Endothelial cell (in vitro differentiated cells): ENCODE results near the gene CDX1. TPM values are rescaled to one million over a fixed set of nuclear protein-coding genes. Genes with fewer than 3 reads are reported as not detected.

ENCODE experiments used
- DNase-seq: peaks from one replicate; pipeline ENCODE4 v3.0.0; 2021; ENCODE audit warnings: low spot score
- H3K27ac Mint-ChIP-seq: one replicate; pipeline ENCODE4 v1.8.0; 2021; ENCODE audit warnings: mixed read lengths, inconsistent platforms; ENCODE audit not compliant: unreplicated experiment
- H3K27me3 Mint-ChIP-seq: one replicate; pipeline ENCODE4 v1.8.0; 2021; ENCODE audit warnings: mild to moderate bottlenecking, moderate library complexity, mixed read lengths, inconsistent platforms; ENCODE audit not compliant: unreplicated experiment
- H3K36me3 Mint-ChIP-seq: one replicate; pipeline ENCODE4 v1.8.0; 2021; ENCODE audit warnings: mild to moderate bottlenecking, low read depth, mixed read lengths, inconsistent platforms; ENCODE audit not compliant: unreplicated experiment
- H3K4me1 Mint-ChIP-seq: one replicate; pipeline ENCODE4 v1.8.0; 2021; ENCODE audit warnings: mild to moderate bottlenecking, mixed read lengths, inconsistent platforms; ENCODE audit not compliant: unreplicated experiment
- H3K4me3 Mint-ChIP-seq: one replicate; pipeline ENCODE4 v1.8.0; 2021; ENCODE audit warnings: mild to moderate bottlenecking, mixed read lengths, inconsistent platforms; ENCODE audit not compliant: unreplicated experiment
- H3K9me3 Mint-ChIP-seq: one replicate; pipeline ENCODE4 v1.8.0; 2021; ENCODE audit warnings: mixed read lengths, inconsistent platforms; ENCODE audit not compliant: unreplicated experiment
- CTCF ChIP-seq: fragments of 200-600 bp; sonication (generic); IDR thresholded peaks from one replicate; pipeline ENCODE4 v1.5.0; 2021; ENCODE audit warnings: antibody characterized with exemption; ENCODE audit not compliant: unreplicated experiment
- total RNA-seq: library from RNA; stranded (reverse); fragmentation: NEBNext Ultra II Directional; extraction: Animal tissue kit (Norgen Biotek cat#: 25700); gene quantifications from one replicate; pipeline ENCODE4 v1.2.1, GENCODE V29; 2021; ENCODE audit not compliant: unreplicated experiment

Gene CDX1
- total RNA-seq, 1 donor from 2014 or later = 0.59 TPM

GRCh38 chr5:150215979-150216944 is 49.7 kb downstream of the CDX1 start:
- H3K9me3 Mint-ChIP-seq = no peaks in the 10 kb centered on the region
- peaks cover 13% of the 10 kb centered on the region for H3K4me1 Mint-ChIP-seq
- no peak overlapping the region for H3K27ac Mint-ChIP-seq
- H3K36me3 Mint-ChIP-seq = no peaks in the 10 kb centered on the region
- peaks cover 10% of the 10 kb centered on the region for H3K27me3 Mint-ChIP-seq
- DNase-seq = no peak
- H3K4me3 Mint-ChIP-seq = no peak overlapping the region
- TF ChIP-seq CTCF = no peak

GRCh38 chr5:150217038-150217437 is 50.5 kb downstream of the CDX1 start:
- Mint-ChIP-seq H3K9me3 (no peaks in the 10 kb centered on the region), H3K27me3 (peaks cover 9% of the 10 kb centered on the region), H3K36me3 (no peaks in the 10 kb centered on the region), H3K27ac (no peak overlapping the region), H3K4me3 (no peak overlapping the region), H3K4me1 (peaks cover 9% of the 10 kb centered on the region)
- TF ChIP-seq CTCF = no peak
- DNase-seq = no peak

- TF ChIP-seq CTCF = peak; percentile 97
- H3K4me1 Mint-ChIP-seq = peaks cover 5% of the 10 kb centered on the region
- H3K9me3 Mint-ChIP-seq = no peaks in the 10 kb centered on the region
- H3K4me3 Mint-ChIP-seq = no peak overlapping the region
- H3K27ac Mint-ChIP-seq = no peak overlapping the region
- peaks cover 6% of the 10 kb centered on the region for H3K27me3 Mint-ChIP-seq
- no peaks in the 10 kb centered on the region for H3K36me3 Mint-ChIP-seq
- peak; percentile 92 for DNase-seq
These were observed 51.5 kb downstream of the CDX1 start for GRCh38 chr5:150217873-150218692.

GRCh38 chr5:150218693-150219035 is 52.1 kb downstream of the CDX1 start:
- Mint-ChIP-seq H3K27ac (no peak overlapping the region), H3K4me3 (no peak overlapping the region), H3K9me3 (no peaks in the 10 kb centered on the region), H3K4me1 (peaks cover 5% of the 10 kb centered on the region), H3K36me3 (no peaks in the 10 kb centered on the region), H3K27me3 (peaks cover 6% of the 10 kb centered on the region)
- no peak for DNase-seq
- no peak for TF ChIP-seq CTCF
